HEK293T (cell line): ENCODE data around the gene CREB5.

Experiments
- ELF4 ChIP-seq: fragments of 450-650 bp; IDR thresholded peaks from 2 replicates; pipeline ENCODE4 v1.6.1; 2017; ENCODE audit warnings: antibody characterized with exemption
- NFRKB ChIP-seq: fragments of 450-650 bp; IDR thresholded peaks from 2 replicates; pipeline ENCODE4 v1.6.1; 2016; ENCODE audit warnings: mild to moderate bottlenecking, moderate library complexity
- SP1 ChIP-seq: fragments of 450-650 bp; IDR thresholded peaks from 2 replicates; pipeline ENCODE4 v1.6.1; 2017
- ZNF384 ChIP-seq: fragments of 450-650 bp; IDR thresholded peaks from 2 replicates; pipeline ENCODE4 v1.6.1; 2016

- TF ChIP-seq NFRKB (no peak), ELF4 (no peak), ZNF384 (no peak), SP1 (no peak)
These were observed 33.7 kb upstream of the CREB5 start for GRCh38 chr7:28378574-28379149.
